Liver (tissue), 3 donors: ENCODE data around the gene MAP3K20.

ENCODE experiments used
- JUND ChIP-seq, 2 donors: IDR thresholded peaks; 2 replicates each; pipeline ENCODE4 v1.6.1; 2016; ENCODE audit warnings: antibody characterized with exemption in 2 of 2
- TF ChIP-seq, protein P1 (sequence below): fragments of 150-350 bp; IDR thresholded peaks from 2 replicates; pipeline ENCODE4 v1.5.1; 2017; ENCODE audit warnings: improper control_type of control experiment, low read depth, low read length; ENCODE audit not compliant: missing input control
- donor health status: healthy.
- donor health status: healthy.

- peak in 1 of 2 donors; percentile 8 for TF ChIP-seq JUND (IDR thresholded peaks at IDR 0.05)
- TF ChIP-seq, protein P1, sequence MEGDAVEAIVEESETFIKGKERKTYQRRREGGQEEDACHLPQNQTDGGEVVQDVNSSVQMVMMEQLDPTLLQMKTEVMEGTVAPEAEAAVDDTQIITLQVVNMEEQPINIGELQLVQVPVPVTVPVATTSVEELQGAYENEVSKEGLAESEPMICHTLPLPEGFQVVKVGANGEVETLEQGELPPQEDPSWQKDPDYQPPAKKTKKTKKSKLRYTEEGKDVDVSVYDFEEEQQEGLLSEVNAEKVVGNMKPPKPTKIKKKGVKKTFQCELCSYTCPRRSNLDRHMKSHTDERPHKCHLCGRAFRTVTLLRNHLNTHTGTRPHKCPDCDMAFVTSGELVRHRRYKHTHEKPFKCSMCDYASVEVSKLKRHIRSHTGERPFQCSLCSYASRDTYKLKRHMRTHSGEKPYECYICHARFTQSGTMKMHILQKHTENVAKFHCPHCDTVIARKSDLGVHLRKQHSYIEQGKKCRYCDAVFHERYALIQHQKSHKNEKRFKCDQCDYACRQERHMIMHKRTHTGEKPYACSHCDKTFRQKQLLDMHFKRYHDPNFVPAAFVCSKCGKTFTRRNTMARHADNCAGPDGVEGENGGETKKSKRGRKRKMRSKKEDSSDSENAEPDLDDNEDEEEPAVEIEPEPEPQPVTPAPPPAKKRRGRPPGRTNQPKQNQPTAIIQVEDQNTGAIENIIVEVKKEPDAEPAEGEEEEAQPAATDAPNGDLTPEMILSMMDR, result no peak
Observed at GRCh38 chr2:173205375-173205774, 129.7 kb downstream of the MAP3K20 start.
